ENCODE data around the gene NKAIN2.
"Not testable (repeated sequence)": the region's sequence is repeated elsewhere in the genome, so short reads cannot be mapped to it uniquely, and the experiment has no call there.

Gene NKAIN2

DNA sequence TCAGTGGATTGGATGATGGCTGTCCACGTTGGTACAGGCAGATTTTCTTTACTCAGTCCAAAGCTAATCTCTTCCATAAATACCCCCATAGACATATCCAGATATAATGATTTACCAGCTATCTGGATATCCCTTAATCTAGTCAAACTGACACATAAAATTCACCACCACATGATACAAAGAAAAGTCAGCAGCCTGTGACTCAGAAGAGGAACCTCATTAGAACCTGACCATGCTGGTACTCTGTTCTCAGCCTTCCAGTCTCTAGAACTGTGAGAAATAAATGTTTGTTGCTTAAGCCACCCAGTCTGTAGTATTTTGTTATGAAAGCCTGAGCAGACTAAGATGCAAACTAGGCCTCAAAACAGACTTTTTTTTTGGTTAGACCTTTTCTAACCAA is 727.3 kb downstream of the NKAIN2 start:
- Histone ChIP-seq H3K9ac (ENCODE audit: low read length) (no peak overlapping the region), H3K4me3 (ENCODE audit: low read length) (no peak overlapping the region), H3K36me3 (ENCODE audit: control insufficient read depth, insufficient read depth, low read length, severe bottlenecking) (no peaks in the 10 kb centered on the region), H3K9me3 (ENCODE audit: control insufficient read depth, low read length) (no peaks in the 10 kb centered on the region), H3K27me3 (replicated peaks; ENCODE audit: control insufficient read depth, insufficient read depth, low read length) (no peaks in the 10 kb centered on the region), H3K4me1 (ENCODE audit: control insufficient read depth, insufficient read depth, low read length) (no peaks in the 10 kb centered on the region)
- DNase-seq (ENCODE audit: low read depth), result no peak

- no peaks in the 10 kb centered on the region for H3K9me3 ChIP-seq (ENCODE audit: control insufficient read depth, low read length)
- H3K36me3 ChIP-seq (ENCODE audit: control insufficient read depth, insufficient read depth, low read length, severe bottlenecking), result no peaks in the 10 kb centered on the region
- H3K4me1 ChIP-seq (ENCODE audit: control insufficient read depth, insufficient read depth, low read length), result no peaks in the 10 kb centered on the region
- no peak overlapping the region for H3K9ac ChIP-seq (ENCODE audit: low read length)
- no peaks in the 10 kb centered on the region for H3K27me3 ChIP-seq (replicated peaks; ENCODE audit: control insufficient read depth, insufficient read depth, low read length)
- no peak for DNase-seq (ENCODE audit: low read depth)
- H3K4me3 ChIP-seq (ENCODE audit: low read length), result no peak overlapping the region
Measured at GRCh38 chr6:124535299-124535698, 731.6 kb downstream of the NKAIN2 start.

DNA sequence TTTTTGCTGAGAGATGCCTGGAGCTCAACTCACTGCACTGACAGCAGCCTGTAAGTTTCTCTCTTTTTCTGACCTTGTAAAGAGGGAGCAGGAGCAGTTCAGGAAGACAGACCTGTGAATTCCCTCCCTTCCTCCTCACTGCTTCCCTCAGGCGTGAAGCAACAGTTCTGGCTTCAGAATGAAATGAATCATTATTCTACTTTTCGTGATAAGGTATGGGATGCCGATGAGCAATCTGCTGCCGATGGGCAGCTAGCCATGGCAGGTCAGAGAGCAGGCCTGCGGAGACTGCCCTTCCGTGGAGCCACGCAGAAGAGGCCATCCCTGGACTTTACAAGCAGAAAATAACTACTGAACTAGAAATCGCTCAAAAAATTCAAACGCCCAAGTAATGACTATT is 732.1 kb downstream of the NKAIN2 start:
- H3K4me1 ChIP-seq (ENCODE audit: control insufficient read depth, insufficient read depth, low read length), result no peaks in the 10 kb centered on the region
- no peaks in the 10 kb centered on the region for H3K36me3 ChIP-seq (ENCODE audit: control insufficient read depth, insufficient read depth, low read length, severe bottlenecking)
- H3K9me3 ChIP-seq (ENCODE audit: control insufficient read depth, low read length), result no peaks in the 10 kb centered on the region
- no peak overlapping the region for H3K9ac ChIP-seq (ENCODE audit: low read length)
- DNase-seq (ENCODE audit: low read depth), result no peak
- H3K4me3 ChIP-seq (ENCODE audit: low read length), result no peak overlapping the region
- H3K27me3 ChIP-seq (replicated peaks; ENCODE audit: control insufficient read depth, insufficient read depth, low read length), result no peaks in the 10 kb centered on the region

- Histone ChIP-seq H3K4me3 (ENCODE audit: low read length) (no peak overlapping the region), H3K4me1 (ENCODE audit: control insufficient read depth, insufficient read depth, low read length) (no peaks in the 10 kb centered on the region), H3K27me3 (replicated peaks; ENCODE audit: control insufficient read depth, insufficient read depth, low read length) (no peaks in the 10 kb centered on the region), H3K9me3 (ENCODE audit: control insufficient read depth, low read length) (no peaks in the 10 kb centered on the region), H3K36me3 (ENCODE audit: control insufficient read depth, insufficient read depth, low read length, severe bottlenecking) (no peaks in the 10 kb centered on the region), H3K9ac (ENCODE audit: low read length) (no peak overlapping the region)
- no peak for DNase-seq (ENCODE audit: low read depth)
Measured at GRCh38 chr6:124536157-124536841, 732.6 kb downstream of the NKAIN2 start.

DNA sequence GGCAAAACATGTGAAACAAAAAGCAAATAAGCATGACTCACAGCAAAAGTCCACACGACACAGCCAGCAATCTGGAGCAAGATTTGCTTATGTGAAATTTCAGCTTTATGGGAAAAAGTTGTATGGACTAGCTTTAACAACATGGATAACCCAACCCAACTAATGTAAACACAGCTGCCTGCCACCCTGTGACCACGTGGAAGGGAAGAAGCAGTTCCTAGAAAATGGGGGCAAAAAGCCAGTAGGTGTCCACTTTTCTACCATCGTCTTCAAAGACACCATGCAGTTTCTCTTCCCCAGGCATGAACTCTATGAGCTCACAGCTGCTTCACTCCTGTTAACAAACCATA is 733.2 kb downstream of the NKAIN2 start:
- no peak for DNase-seq (ENCODE audit: low read depth)
- H3K27me3 ChIP-seq (replicated peaks; ENCODE audit: control insufficient read depth, insufficient read depth, low read length), result no peaks in the 10 kb centered on the region
- no peaks in the 10 kb centered on the region for H3K4me1 ChIP-seq (ENCODE audit: control insufficient read depth, insufficient read depth, low read length)
- no peak overlapping the region for H3K4me3 ChIP-seq (ENCODE audit: low read length)
- no peaks in the 10 kb centered on the region for H3K36me3 ChIP-seq (ENCODE audit: control insufficient read depth, insufficient read depth, low read length, severe bottlenecking)
- no peaks in the 10 kb centered on the region for H3K9me3 ChIP-seq (ENCODE audit: control insufficient read depth, low read length)
- H3K9ac ChIP-seq (ENCODE audit: low read length), result no peak overlapping the region

DNA sequence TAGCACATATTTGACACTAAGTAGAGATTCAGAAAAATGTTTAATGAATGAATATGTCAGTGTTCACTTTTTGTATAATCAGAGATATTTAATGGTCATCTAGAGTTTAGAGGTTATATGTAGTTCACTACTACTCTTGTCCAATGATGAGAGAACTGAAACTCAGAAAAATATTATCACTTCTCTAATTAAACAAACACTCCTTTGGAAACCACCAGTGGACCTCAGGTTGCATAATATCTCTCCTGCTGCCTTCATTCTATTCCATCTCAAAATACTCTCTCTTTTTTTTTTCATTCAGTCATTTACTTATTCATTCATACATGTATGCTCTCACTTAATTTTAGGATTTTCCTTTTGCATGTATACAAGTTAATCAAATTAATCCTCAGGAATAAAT is 735.4 kb downstream of the NKAIN2 start:
- no peak for DNase-seq (ENCODE audit: low read depth)
- Histone ChIP-seq H3K36me3 (ENCODE audit: control insufficient read depth, insufficient read depth, low read length, severe bottlenecking) (no peaks in the 10 kb centered on the region), H3K27me3 (replicated peaks; ENCODE audit: control insufficient read depth, insufficient read depth, low read length) (no peaks in the 10 kb centered on the region), H3K4me3 (ENCODE audit: low read length) (no peak overlapping the region), H3K9ac (ENCODE audit: low read length) (no peak overlapping the region), H3K9me3 (ENCODE audit: control insufficient read depth, low read length) (no peaks in the 10 kb centered on the region), H3K4me1 (ENCODE audit: control insufficient read depth, insufficient read depth, low read length) (no peaks in the 10 kb centered on the region)

- DNase-seq (ENCODE audit: low read depth), result no peak
- Histone ChIP-seq H3K4me3 (ENCODE audit: low read length) (no peak overlapping the region), H3K4me1 (ENCODE audit: control insufficient read depth, insufficient read depth, low read length) (no peaks in the 10 kb centered on the region), H3K9ac (ENCODE audit: low read length) (no peak overlapping the region), H3K36me3 (ENCODE audit: control insufficient read depth, insufficient read depth, low read length, severe bottlenecking) (no peaks in the 10 kb centered on the region), H3K9me3 (ENCODE audit: control insufficient read depth, low read length) (no peaks in the 10 kb centered on the region), H3K27me3 (replicated peaks; ENCODE audit: control insufficient read depth, insufficient read depth, low read length) (no peaks in the 10 kb centered on the region)
Measured at GRCh38 chr6:124541573-124541972, 737.9 kb downstream of the NKAIN2 start.

DNA sequence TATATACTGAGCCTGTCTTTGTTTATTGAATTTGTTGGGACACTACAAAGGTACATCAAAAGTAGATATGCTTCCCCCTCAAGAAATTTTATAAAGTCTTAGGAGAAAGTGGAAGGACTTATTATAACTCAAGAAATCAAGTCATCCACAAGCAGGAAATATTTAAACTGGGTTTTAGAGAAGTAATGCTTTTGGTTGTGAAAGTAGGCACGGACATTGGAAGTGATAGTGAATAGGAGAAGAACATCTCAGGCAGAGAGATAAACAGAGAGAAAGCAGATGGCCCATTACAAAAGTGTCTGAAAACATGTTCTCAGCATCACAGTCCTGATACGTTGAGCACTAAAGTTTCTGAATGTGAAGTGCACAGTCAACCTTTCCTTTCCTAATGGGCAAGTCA is 742.9 kb downstream of the NKAIN2 start:
- Histone ChIP-seq H3K9me3 (ENCODE audit: control insufficient read depth, low read length) (no peaks in the 10 kb centered on the region), H3K9ac (ENCODE audit: low read length) (no peak overlapping the region), H3K27me3 (replicated peaks; ENCODE audit: control insufficient read depth, insufficient read depth, low read length) (peaks cover 3% of the 10 kb centered on the region), H3K36me3 (ENCODE audit: control insufficient read depth, insufficient read depth, low read length, severe bottlenecking) (no peaks in the 10 kb centered on the region), H3K4me3 (ENCODE audit: low read length) (no peak overlapping the region), H3K4me1 (ENCODE audit: control insufficient read depth, insufficient read depth, low read length) (no peaks in the 10 kb centered on the region)
- DNase-seq (ENCODE audit: low read depth), result no peak

DNA sequence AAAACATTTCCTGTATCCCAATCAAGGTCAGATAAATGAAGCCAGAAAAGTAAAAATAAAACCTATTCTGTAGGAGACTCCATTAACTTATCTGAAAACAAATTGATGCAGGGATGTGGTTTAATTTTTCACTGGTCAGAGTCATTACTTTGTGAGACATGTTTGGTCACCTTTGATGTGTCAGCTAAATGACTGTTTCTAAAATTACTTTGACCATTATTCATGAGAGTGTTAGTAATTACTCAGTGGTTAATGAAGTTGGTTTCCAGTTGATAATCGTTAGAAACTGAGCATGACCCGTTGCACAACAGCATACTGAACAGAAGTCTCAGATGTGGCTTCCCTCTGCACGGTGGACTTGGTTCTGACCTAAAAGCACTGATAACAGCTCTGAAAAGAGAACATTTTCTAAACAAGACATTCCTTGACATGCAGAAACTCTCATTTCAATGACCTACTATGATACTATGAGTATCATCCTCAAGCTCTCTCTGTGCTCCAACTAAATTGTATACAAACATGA is 748.1 kb downstream of the NKAIN2 start:
- H3K9ac ChIP-seq (ENCODE audit: low read length), result no peak overlapping the region
- no peak overlapping the region for H3K4me3 ChIP-seq (ENCODE audit: low read length)
- peaks cover 3% of the 10 kb centered on the region for H3K27me3 ChIP-seq (replicated peaks; ENCODE audit: control insufficient read depth, insufficient read depth, low read length)
- no peaks in the 10 kb centered on the region for H3K4me1 ChIP-seq (ENCODE audit: control insufficient read depth, insufficient read depth, low read length)
- no peak for DNase-seq (ENCODE audit: low read depth)
- no peaks in the 10 kb centered on the region for H3K36me3 ChIP-seq (ENCODE audit: control insufficient read depth, insufficient read depth, low read length, severe bottlenecking)
- no peaks in the 10 kb centered on the region for H3K9me3 ChIP-seq (ENCODE audit: control insufficient read depth, low read length)

- Histone ChIP-seq H3K4me3 (ENCODE audit: low read length) (no peak overlapping the region), H3K4me1 (ENCODE audit: control insufficient read depth, insufficient read depth, low read length) (no peaks in the 10 kb centered on the region), H3K36me3 (ENCODE audit: control insufficient read depth, insufficient read depth, low read length, severe bottlenecking) (no peaks in the 10 kb centered on the region), H3K9ac (ENCODE audit: low read length) (no peak overlapping the region), H3K9me3 (ENCODE audit: control insufficient read depth, low read length) (no peaks in the 10 kb centered on the region), H3K27me3 (replicated peaks; ENCODE audit: control insufficient read depth, insufficient read depth, low read length) (no peaks in the 10 kb centered on the region)
- no peak for DNase-seq (ENCODE audit: low read depth)
Measured at GRCh38 chr6:124557873-124558272, 754.2 kb downstream of the NKAIN2 start.

- not testable (repeated sequence) for H3K9me3 ChIP-seq (ENCODE audit: control insufficient read depth, low read length); H3K36me3 ChIP-seq (ENCODE audit: control insufficient read depth, insufficient read depth, low read length, severe bottlenecking); H3K4me3 ChIP-seq (ENCODE audit: low read length); H3K4me1 ChIP-seq (ENCODE audit: control insufficient read depth, insufficient read depth, low read length); H3K9ac ChIP-seq (ENCODE audit: low read length); DNase-seq (ENCODE audit: low read depth); H3K27me3 ChIP-seq (replicated peaks; ENCODE audit: control insufficient read depth, insufficient read depth, low read length)
Measured at GRCh38 chr6:124560078-124560477, 756.4 kb downstream of the NKAIN2 start.
